Left lobe of liver (tissue), 2 donors: Measurements from ENCODE around the gene ATP8B4. TPM values are rescaled to one million over a fixed set of nuclear protein-coding genes. Genes with fewer than 3 reads are reported as not detected.
A peak's percentile ranks its signal among the peaks of the same experiment; 100 is the strongest.
"Not testable (repeated sequence)": the region's sequence is repeated elsewhere in the genome, so short reads cannot be mapped to it uniquely, and the experiment has no call there.

Source experiments
- ATAC-seq: fragments of 200-7000 bp; cut with Tn5 transposase; one replicate; pipeline ENCODE4 v1.9.1; 2020; ENCODE audit warnings: mild to moderate bottlenecking, moderate library complexity
- DNase-seq: peaks from one replicate; pipeline ENCODE4 v3.0.0-alpha.2; 2020; ENCODE audit warnings: low spot score
- total RNA-seq: library from RNA; stranded (reverse); gene quantifications from one replicate; pipeline ENCODE4 v1.2.1, GENCODE V29; 2021
- donor health status: DM: no; HTN: no; CAD: no; lungs with moderate emphysema.
- donor health status: DM: no; HTN: yes; CAD: no.

The ATP8B4 gene
- total RNA-seq = 6.8 TPM

- ATAC-seq (no peak), DNase-seq (no peak)
Measured at GRCh38 chr15:50119063-50120040, at the start of gene ATP8B4. Gene ATP8B4, minus strand, starts transcription at chr15:50119233. Its CDS starts 12,267 bp downstream, at chr15:50106966.

- peak; percentile 25 for ATAC-seq
- no peak for DNase-seq
Measured at GRCh38 chr15:50168379-50168778, 49.3 kb upstream of the ATP8B4 start.

DNA sequence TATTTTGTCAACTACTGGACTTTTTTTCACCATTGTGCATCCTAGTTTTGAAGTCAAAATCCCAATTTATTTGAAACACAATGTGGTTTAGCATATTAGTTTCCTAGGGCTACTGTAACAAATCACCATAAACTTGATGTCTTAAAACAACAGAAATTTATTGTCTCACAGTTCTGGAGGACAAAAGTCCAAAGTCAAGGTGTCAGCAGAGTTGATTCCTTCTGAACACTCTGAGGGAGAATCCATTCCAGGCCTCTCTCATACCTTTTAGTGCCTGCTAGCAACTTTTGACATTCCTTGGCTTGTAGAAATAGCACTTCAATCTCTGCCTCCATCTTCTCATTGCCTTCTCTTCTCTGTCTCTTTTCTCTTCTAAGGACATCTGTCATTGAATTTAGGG lies 48.1 kb upstream of the ATP8B4 start:
- DNase-seq (no peak), ATAC-seq (no peak)

DNA sequence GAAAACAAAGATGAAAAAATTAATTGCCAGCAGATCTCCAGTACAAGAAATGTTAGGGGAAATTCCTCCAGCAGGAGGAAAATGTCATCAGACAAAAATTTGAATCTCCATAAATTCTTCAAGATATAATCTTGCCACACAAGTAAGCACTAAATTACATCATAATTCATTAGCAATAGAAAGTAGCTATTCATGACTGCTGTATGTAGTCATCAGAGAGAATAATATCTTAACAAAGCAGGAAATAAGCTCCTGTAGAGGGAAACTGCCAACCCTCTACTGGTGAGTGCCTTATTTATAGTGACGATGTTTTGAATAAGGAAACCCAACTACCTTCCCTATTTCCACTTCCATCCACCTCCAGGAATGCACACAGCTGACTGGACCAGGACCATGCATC lies 47.2 kb upstream of the ATP8B4 start:
- DNase-seq (no peak), ATAC-seq (no peak)

GRCh38 chr15:50164458-50164857 lies 45.4 kb upstream of the ATP8B4 start:
- DNase-seq = peak; percentile 95
- peak; percentile 88 for ATAC-seq

GRCh38 chr15:50163719-50164410 lies 44.8 kb upstream of the ATP8B4 start:
- ATAC-seq (peak; percentile 41), DNase-seq (no peak)

DNA sequence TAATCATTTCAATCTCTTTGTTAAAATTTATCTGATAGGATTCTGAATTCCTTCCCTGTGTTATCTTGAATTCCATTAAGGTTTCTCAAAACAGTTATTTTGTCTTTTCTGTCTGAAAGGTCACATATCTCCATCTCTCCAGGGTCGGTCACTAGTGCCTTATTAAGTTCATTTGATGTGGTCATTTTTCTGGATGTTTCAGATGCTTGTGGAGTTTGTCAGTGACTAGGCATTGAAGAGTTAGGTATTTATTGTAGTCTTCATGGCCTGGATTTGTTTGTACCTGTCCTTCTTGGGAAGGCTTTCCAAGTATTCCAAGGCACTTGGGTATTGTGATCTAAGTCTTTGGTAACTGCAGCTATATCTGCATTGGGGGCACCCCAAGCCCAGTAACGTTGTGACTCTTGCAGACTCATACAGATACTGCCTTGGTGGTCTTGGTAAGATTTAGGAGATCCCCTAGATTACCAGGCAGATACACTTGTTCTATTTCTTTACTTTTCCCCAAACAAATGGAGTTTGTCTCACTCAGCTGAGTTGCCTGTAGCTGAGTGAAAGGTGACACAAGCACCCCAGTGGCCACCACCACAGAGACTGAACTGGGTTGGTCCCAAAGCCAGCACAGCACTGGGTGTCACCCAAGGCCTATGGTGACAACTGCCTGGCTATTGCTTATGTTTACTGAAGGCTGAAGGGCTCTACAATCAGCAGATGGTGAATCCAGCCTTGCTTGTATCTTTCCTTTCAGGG lies 44.1 kb upstream of the ATP8B4 start:
- peak; percentile 62 for DNase-seq
- ATAC-seq = peak; percentile 65

DNA sequence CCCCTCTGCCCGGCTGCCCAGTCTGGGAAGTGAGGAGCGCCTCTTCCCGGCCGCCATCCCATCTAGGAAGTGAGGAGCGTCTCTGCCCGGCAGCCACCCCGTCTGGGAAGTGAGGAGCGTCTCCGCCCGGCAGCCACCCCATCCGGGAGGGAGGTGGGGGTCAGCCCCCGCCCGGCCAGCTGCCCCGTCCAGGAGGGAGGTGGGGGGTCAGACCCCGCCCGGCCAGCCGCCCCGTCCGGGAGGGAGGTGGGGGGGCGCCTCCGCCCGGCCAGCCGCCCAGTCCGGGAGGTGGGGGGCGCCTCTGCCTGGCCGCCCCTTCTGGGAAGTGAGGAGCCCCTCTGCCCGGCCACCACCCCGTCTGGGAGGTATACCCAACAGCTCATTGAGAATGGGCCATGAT lies 39.2 kb upstream of the ATP8B4 start:
- ATAC-seq, DNase-seq: not testable (repeated sequence)

GRCh38 chr15:50151476-50151875 lies 32.4 kb upstream of the ATP8B4 start:
- no peak for ATAC-seq
- DNase-seq = no peak

DNA sequence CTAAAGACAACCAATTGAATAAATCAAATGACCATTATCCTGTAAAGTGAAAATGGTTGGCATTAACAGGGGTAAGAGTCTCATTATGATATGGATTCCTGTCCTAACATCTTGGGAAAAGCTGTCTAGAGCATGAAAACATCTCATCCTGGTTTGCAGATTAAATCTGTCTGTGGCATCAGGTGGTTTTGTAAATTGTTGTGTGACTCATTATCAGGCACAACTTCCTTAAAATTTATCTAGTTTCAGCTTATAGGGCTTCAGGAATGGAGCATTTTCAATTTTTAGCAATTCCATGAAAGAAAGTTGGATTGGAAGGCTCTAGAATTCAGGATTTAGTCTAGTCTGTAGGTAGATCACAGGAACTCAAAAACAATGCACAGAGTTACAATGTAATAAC lies 31.8 kb upstream of the ATP8B4 start:
- DNase-seq (no peak), ATAC-seq (no peak)

DNA sequence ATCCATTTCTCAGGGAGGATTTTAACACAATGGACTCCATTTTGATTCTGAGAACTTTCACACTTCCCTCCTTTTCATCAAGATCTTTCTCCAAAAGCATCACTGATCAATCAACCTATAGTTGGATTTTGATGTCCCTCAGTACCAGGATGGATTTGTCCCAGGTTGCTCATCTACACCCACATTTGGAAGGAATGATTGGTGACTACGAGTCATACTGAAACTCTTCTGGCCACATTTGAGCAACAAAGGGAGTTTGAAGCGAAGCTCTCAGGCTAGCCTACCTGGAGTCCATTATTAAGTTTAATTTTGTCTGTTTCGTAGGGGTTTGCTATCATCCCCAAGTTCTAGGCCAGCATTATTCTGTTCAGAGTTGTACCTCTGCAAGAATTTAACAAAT lies 31.3 kb upstream of the ATP8B4 start:
- no peak for ATAC-seq
- no peak for DNase-seq

GRCh38 chr15:50149090-50149489 lies 30.1 kb upstream of the ATP8B4 start:
- no peak for ATAC-seq
- DNase-seq = no peak

- peak; percentile 69 for ATAC-seq
- DNase-seq = peak; percentile 55
Measured at GRCh38 chr15:50148362-50148963, 29.4 kb upstream of the ATP8B4 start.

GRCh38 chr15:50146632-50147031 lies 27.6 kb upstream of the ATP8B4 start:
- peak; percentile 92 for ATAC-seq
- peak; percentile 82 for DNase-seq

DNA sequence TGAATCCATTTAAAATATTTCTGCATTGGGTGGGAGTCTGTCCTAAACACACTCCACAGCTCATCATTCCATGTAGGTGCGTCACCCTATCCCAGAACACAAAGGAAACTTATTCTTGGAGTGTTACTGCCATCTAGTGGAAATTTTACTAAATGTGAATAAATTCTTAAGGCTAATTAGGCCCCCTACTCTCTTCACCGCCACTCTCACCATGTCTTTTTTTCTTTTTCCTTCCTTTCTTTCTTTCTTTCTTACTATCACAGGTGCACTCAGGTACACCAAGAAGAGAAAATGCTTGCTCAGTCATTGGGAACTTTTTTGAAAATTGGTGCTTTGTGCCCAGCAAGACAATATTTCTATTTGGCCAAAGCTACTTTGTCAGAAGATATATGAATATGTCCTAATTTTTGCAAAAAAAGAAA lies 26.4 kb upstream of the ATP8B4 start:
- ATAC-seq (peak; percentile 69), DNase-seq (no peak)

DNA sequence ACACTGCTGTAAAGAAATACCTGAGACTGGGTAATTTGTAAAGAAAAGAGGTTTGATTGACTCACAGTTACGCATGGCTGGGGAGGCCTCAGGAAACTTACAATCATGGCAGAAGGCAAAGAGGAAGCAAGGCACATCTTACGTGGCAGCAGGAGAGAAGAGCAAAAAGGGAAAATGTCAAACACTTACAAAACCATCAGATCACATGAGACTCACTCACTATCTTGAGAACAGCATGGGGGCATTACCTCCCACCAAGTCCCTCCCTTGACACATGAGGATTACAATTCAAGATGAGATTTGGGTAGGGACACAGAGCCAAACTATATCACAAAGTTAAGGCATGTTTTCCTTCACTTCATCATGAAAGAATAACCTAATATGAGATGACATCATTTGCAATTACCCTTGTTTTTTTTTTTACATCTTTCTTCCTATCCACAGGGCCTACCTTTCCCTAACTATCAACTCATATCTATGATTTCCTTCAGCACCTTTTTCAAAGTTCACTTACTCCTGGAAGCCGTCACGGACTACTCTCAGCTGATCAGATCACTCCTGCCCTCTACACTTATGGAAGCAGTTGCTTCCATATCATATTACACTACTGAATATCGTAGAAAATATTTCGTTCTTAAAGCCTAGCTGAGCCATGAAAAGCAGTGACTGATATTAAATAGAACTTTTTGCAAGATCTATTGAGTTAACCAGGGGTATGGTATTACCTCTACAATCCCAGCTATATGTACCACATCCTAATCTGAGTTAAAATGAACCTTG lies 25.5 kb upstream of the ATP8B4 start:
- ATAC-seq (no peak), DNase-seq (no peak)

GRCh38 chr15:50143255-50143860 lies 24.3 kb upstream of the ATP8B4 start:
- no peak for DNase-seq
- no peak for ATAC-seq

DNA sequence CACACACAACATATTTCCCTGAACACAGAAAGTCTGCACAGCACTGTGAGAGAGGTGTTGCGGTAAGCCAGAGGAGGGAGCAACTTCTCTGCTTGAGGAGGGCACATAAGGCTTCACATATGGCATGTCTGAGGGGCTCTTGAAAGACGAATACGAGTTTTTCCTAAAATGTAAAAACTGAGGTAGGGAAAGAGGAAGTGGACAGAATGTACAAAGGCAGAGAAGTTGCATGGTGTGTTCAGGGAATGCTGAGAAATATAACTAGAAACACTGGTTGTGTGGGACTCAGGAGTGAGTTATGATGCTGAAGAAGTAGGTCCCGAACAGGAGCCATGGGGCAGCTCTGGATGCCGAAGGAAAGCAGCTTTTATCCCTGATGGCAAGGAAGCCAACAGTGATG lies 22.8 kb upstream of the ATP8B4 start:
- ATAC-seq = no peak
- DNase-seq = no peak

- ATAC-seq (no peak), DNase-seq (no peak)
Measured at GRCh38 chr15:50140983-50141382, 21.9 kb upstream of the ATP8B4 start.

DNA sequence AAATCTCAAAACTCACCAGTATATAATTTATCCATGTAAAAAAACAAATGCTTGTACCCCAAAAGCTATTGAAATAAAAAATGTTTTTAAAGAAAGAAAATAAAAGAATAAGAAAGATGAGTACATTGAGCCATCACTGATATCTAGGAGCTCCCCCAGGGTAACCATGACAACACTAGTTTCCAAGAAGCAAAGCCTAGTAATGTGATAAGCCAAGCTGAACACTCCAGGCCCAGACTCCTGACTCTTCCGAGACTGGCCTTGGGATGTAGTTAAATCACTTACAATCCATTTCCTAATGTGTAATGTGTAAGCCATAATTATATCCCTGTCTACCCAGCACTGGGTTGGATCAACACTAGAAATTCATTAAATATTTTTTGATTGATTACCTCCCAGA lies 21.1 kb upstream of the ATP8B4 start:
- ATAC-seq (no peak), DNase-seq (no peak)
